GM12873 (cell line): ENCODE data around the gene ARHGEF9.

ENCODE experiments used
- TF ChIP-seq, protein P1 (sequence below): IDR thresholded peaks from 2 replicates; pipeline ENCODE4 v1.5.1; 2012; ENCODE audit warnings: low read depth, mild to moderate bottlenecking, moderate library complexity, low read length, control low read depth; ENCODE audit not compliant: insufficient read depth; ENCODE audit errors: missing control alignments

The ARHGEF9 gene

DNA sequence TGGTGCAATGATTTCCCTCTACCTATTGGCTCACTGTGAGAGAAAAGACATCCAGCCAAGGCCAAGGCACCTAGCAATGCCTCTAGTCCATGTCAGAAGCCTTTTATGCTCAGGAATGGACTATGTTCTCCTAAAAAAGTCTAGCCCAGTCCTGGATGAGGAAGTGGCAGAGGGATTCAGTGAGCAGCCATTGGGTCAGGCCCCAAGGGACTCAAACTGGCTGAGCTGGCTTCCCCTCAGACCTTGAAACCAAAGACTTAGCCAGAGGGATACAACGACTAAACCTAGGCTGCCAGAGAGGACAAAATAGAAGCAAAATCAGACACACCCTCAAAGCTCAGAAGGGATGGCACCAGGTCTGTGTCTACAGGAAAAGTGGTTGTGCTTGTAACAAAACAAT is 49.1 kb downstream of the ARHGEF9 start:
- TF ChIP-seq, protein P1, sequence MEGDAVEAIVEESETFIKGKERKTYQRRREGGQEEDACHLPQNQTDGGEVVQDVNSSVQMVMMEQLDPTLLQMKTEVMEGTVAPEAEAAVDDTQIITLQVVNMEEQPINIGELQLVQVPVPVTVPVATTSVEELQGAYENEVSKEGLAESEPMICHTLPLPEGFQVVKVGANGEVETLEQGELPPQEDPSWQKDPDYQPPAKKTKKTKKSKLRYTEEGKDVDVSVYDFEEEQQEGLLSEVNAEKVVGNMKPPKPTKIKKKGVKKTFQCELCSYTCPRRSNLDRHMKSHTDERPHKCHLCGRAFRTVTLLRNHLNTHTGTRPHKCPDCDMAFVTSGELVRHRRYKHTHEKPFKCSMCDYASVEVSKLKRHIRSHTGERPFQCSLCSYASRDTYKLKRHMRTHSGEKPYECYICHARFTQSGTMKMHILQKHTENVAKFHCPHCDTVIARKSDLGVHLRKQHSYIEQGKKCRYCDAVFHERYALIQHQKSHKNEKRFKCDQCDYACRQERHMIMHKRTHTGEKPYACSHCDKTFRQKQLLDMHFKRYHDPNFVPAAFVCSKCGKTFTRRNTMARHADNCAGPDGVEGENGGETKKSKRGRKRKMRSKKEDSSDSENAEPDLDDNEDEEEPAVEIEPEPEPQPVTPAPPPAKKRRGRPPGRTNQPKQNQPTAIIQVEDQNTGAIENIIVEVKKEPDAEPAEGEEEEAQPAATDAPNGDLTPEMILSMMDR: no peak

DNA sequence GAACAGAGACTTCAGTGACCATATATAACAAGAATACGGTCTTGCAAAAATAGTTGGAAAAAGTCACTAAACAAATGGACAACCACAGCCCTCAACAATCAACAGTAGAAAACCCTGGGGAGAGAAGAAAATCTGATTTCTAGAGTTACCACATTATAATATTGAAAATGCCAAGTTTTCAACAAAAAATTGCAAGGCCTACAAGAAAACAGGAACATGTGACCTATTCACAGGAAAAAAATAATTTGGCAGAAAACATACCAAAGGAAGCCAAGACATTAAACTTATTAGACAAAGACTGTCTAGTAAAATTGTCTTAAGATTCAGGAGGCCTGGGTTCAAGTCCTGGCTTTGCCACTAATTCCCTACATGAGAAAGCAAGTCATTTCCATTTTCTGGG is 64.7 kb downstream of the ARHGEF9 start:
- TF ChIP-seq, protein P1: no peak

- TF ChIP-seq, protein P1: no peak
Observed at GRCh38 chrX:63719633-63720032, 65.4 kb downstream of the ARHGEF9 start.

GRCh38 chrX:63718010-63718694 is 66.9 kb downstream of the ARHGEF9 start:
- TF ChIP-seq, protein P1: no peak

DNA sequence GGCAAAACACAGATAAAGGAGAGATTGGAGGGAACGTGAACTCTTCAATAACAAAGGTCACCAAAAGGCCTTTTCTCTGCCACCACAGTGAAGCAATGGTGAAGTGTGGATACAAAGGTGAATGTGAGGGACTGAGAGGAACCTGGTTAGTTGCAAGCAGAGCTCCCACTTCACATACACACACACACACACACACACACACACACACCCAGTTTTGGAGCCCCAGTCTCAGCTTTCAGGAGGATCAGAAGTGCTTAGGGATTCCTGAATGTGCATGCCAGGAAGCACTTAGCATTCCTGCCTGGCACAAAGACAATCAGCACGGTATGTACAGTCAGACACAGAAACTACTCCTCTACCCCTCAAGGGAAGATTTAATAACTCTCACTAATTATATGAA is 71.5 kb downstream of the ARHGEF9 start:
- TF ChIP-seq, protein P1: no peak

DNA sequence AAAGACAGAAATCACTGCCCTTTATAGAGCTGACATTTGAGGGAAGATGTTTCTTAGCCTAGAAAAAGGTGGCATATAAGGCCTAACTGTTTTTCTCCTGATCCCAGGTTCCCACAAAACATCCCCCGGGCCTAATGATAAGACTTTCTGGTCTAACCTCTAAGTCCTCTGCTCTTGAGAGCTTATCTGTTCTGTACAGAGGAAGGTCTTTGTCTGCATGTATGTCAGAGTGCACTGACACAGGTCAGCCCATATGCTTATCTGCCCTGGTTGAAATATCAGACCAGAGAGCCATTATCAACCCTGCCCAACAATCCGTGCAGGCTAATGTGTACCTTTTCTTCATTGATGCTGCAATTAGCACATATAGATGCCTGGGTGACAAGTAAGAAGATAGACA is 76.2 kb downstream of the ARHGEF9 start:
- TF ChIP-seq, protein P1: no peak

DNA sequence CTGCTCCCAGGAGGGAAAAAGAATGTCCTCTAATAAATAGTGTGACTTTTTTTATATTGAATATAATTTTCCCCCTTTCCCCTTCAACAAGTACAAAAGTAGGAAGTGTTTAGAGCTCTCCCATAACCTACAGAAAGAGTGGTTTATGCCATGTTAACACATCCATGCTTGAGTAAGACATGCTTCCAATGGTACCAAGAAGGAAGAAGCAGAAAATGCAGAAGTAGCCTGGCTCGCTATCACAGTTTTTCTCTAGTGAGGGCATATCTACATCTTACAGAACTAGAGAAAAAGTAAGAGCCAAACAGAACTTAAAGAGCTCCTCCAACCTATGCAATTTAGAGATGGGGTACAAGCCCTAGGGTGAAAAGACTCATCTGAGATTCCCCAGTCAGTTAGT is 82.5 kb downstream of the ARHGEF9 start:
- TF ChIP-seq, protein P1: no peak
